D721Med (cell line): Measurements from ENCODE around the gene PGAM2.

Source experiments
- DNase-seq: peaks from one replicate; pipeline ENCODE4 v3.0.0; 2011; ENCODE audit warnings: low spot score; ENCODE audit not compliant: insufficient read length
- FAIRE-seq: peaks from 2 replicates; lab custom pipeline; 2011; peaks lifted over from hg19 to GRCh38; lab: Jason Lieb, UNC
- TF ChIP-seq, protein P1 (sequence below): IDR thresholded peaks from 2 replicates; pipeline ENCODE4 v1.5.1; 2012; ENCODE audit warnings: mild to moderate bottlenecking, control low read depth; ENCODE audit not compliant: insufficient read depth; ENCODE audit errors: missing control alignments

PGAM2 gene

DNA sequence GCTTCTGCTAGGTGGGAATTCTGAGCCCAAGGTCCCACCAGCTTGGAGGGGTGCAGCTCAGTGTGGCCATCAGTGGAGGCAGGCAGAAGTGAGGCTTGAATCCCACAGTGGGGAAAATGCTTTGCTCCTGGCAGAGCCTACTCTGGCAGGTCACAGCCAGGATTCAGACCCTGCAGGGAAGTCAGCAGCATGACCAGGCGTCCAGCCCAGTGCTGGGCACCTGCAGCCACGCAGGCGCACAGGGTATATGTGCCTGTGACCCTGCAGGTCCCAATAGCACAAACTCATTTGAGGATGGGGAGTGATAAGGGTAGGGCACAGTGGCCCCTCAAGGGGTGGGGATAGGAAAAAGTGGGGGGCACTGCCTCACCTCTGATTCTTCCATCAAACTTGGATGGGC lies 30.4 kb upstream of the PGAM2 start:
- FAIRE-seq: no peak
- TF ChIP-seq, protein P1, sequence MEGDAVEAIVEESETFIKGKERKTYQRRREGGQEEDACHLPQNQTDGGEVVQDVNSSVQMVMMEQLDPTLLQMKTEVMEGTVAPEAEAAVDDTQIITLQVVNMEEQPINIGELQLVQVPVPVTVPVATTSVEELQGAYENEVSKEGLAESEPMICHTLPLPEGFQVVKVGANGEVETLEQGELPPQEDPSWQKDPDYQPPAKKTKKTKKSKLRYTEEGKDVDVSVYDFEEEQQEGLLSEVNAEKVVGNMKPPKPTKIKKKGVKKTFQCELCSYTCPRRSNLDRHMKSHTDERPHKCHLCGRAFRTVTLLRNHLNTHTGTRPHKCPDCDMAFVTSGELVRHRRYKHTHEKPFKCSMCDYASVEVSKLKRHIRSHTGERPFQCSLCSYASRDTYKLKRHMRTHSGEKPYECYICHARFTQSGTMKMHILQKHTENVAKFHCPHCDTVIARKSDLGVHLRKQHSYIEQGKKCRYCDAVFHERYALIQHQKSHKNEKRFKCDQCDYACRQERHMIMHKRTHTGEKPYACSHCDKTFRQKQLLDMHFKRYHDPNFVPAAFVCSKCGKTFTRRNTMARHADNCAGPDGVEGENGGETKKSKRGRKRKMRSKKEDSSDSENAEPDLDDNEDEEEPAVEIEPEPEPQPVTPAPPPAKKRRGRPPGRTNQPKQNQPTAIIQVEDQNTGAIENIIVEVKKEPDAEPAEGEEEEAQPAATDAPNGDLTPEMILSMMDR: no peak
- no peak for DNase-seq

DNA sequence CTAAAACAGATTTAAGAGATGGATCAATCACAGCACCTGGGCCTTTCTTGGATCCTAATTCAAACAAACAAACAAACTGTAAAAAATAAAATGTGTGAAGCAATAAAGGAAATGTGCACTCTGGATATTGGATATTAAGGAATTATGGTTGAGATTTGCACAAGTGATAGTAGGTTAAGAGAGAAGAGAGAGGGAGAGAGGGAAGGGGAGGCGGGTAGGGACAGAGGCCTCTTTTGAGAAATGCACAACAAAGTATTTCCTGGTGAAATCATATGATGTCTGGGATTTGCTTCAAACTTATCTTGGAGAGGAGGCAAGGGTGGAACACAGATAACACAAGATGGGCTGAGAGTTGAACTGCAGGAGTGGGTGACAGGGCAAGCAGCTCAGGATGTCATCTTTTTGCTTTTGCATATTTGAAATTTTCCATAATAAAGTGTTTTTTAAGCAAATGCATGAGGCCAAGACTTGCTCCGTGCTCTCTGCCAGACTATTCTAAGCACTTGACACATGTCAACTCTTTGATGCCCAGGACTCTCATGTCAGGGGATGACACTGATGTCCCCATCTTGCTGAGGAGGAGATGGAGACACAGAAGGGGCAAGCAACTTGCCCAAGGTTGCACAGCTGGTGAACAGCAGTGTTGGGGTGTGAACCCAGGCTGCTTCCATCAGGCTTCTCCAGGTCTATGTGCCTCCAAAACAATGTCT lies 29.7 kb upstream of the PGAM2 start:
- no peak for DNase-seq

GRCh38 chr7:44094365-44094764 lies 29.0 kb upstream of the PGAM2 start:
- FAIRE-seq: no peak

More for the DNA sequence above, 29.7 kb upstream of the PGAM2 start:
- FAIRE-seq: no peak
- TF ChIP-seq, protein P1: no peak

DNA sequence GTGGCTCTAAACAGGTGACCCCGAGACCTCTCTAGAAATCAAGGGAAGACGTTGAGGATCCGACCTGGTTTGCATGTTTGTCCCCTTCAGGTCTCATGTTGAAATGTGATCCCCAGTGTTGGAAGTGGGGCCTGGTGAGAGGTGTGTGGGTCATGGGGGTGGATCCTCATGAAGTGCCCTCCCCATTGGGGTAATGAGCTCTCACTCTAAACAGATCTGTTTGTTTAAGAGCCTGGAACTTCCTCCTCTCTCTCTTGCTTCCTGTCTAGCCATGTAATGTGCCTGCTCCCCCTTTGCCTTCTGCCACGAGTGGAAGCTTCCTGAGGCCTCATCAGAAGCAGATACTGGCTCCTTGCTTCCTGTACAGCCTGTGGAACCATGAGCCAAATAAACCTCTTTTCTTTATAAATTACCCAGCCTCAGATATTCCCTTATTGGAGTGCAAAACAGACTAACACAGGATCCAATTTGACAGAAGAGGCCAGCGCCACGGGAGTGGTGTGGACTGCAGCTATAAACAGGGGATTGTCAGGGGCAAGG lies 27.8 kb upstream of the PGAM2 start:
- DNase-seq (no peak), FAIRE-seq (no peak)
- TF ChIP-seq, protein P1: no peak

More at GRCh38 chr7:44094365-44094764, 29.0 kb upstream of the PGAM2 start:
- TF ChIP-seq, protein P1: no peak
- no peak for DNase-seq

- no peak for DNase-seq
- no peak for FAIRE-seq
- TF ChIP-seq, protein P1: no peak
Observed at GRCh38 chr7:44087911-44088838, 22.8 kb upstream of the PGAM2 start.

- no peak for DNase-seq
- no peak for FAIRE-seq
- TF ChIP-seq, protein P1: no peak
Observed at GRCh38 chr7:44086627-44087026, 21.3 kb upstream of the PGAM2 start.

DNA sequence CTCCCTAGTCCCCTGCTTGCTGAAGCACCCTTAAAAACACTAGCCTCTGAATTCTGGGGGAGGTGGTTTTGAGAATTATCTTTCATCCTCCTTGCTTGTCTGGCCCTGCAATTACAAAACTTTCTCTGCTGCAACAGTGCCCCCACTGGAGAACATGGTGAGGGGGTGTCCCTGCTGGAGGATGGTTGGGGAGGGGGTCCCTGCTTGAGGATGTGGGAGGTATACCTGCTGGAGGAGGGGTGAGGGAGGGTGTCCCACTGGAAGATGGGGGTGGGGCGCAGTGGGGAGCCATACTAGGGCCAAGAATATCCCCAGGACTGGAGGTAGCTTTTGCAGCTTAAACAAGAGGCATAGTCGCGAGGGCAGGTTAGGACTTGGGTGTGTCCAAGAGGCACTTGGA lies 20.2 kb upstream of the PGAM2 start:
- TF ChIP-seq, protein P1: no peak
- FAIRE-seq (no peak), DNase-seq (no peak)
